GM12878 (cell line): ENCODE results near the gene SLC46A2.

Experiments
- BHLHE40 ChIP-seq, 2 experiments: fragments of 450-650 bp in 1 of 2; IDR thresholded peaks; 2 replicates each; pipeline ENCODE4 v1.6.1; 2011 to 2017; ENCODE audit warnings: low read depth in 2 of 2, borderline replicate concordance in 1 of 2, improper control_type of control experiment in 1 of 2, low read length in 1 of 2, mild to moderate bottlenecking in 1 of 2
- CEBPB ChIP-seq, 2 experiments: fragments of 150-350 bp in 1 of 2; IDR thresholded peaks; 2 replicates each; pipeline ENCODE4 v1.6.1; 2012 to 2014; ENCODE audit warnings: low read depth in 2 of 2, low read length in 2 of 2, borderline replicate concordance in 1 of 2, inconsistent platforms in 1 of 2
- EZH2 ChIP-seq: IDR thresholded peaks from 2 replicates; pipeline ENCODE4 v1.6.1; 2012; ENCODE audit warnings: low read depth, mild to moderate bottlenecking, control low read depth, inconsistent platforms, low read length, borderline replicate concordance; ENCODE audit not compliant: control insufficient read depth
- TF ChIP-seq, protein P1 (sequence below): fragments of 450-650 bp; IDR thresholded peaks from 2 replicates; pipeline ENCODE4 v1.6.1; 2016; ENCODE audit warnings: mild to moderate bottlenecking, moderate library complexity, borderline replicate concordance
- TF ChIP-seq, protein P2 (sequence below): IDR thresholded peaks from 2 replicates; pipeline ENCODE4 v1.6.1; 2011; ENCODE audit warnings: borderline replicate concordance, low read depth, mild to moderate bottlenecking, moderate library complexity, mixed read lengths, low read length; ENCODE audit not compliant: insufficient read depth; ENCODE audit errors: extremely low read length

DNA sequence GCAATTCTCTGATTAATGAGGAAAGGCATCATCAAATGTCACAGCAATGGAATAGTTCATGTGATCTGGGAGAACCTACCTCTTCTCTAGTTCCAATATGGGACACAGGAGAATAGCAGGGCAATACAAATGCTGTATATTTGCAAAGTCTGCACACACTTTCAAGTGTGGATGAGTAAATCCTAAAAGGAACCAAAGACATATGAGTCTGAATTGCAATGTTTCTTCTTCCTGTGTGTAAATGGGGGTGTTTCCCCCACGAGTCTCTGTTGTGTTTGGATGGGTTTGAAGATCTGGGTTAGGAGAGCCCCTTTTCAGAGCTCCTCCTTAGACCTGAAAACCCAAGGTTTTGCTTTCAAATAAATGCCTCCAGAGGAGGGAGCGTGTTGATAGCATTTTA, 26.9 kb downstream of the SLC46A2 start:
- TF ChIP-seq EZH2: no peak
- TF ChIP-seq BHLHE40 (IDR thresholded peaks at IDR 0.05; ENCODE audit: borderline replicate concordance in 1 of 2, low read depth in 2 of 2, low read length in 1 of 2): no peak
- TF ChIP-seq, protein P1, sequence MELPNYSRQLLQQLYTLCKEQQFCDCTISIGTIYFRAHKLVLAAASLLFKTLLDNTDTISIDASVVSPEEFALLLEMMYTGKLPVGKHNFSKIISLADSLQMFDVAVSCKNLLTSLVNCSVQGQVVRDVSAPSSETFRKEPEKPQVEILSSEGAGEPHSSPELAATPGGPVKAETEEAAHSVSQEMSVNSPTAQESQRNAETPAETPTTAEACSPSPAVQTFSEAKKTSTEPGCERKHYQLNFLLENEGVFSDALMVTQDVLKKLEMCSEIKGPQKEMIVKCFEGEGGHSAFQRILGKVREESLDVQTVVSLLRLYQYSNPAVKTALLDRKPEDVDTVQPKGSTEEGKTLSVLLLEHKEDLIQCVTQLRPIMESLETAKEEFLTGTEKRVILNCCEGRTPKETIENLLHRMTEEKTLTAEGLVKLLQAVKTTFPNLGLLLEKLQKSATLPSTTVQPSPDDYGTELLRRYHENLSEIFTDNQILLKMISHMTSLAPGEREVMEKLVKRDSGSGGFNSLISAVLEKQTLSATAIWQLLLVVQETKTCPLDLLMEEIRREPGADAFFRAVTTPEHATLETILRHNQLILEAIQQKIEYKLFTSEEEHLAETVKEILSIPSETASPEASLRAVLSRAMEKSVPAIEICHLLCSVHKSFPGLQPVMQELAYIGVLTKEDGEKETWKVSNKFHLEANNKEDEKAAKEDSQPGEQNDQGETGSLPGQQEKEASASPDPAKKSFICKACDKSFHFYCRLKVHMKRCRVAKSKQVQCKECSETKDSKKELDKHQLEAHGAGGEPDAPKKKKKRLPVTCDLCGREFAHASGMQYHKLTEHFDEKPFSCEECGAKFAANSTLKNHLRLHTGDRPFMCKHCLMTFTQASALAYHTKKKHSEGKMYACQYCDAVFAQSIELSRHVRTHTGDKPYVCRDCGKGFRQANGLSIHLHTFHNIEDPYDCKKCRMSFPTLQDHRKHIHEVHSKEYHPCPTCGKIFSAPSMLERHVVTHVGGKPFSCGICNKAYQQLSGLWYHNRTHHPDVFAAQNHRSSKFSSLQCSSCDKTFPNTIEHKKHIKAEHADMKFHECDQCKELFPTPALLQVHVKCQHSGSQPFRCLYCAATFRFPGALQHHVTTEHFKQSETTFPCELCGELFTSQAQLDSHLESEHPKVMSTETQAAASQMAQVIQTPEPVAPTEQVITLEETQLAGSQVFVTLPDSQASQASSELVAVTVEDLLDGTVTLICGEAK: no peak
- TF ChIP-seq CEBPB (IDR thresholded peaks at IDR 0.05; ENCODE audit: borderline replicate concordance in 1 of 2, low read depth in 2 of 2, low read length in 2 of 2): no peak
- TF ChIP-seq, protein P2, sequence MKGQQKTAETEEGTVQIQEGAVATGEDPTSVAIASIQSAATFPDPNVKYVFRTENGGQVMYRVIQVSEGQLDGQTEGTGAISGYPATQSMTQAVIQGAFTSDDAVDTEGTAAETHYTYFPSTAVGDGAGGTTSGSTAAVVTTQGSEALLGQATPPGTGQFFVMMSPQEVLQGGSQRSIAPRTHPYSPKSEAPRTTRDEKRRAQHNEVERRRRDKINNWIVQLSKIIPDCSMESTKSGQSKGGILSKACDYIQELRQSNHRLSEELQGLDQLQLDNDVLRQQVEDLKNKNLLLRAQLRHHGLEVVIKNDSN: no peak
